ENCODE data around the gene MAN2A2. TPM values are rescaled to one million over a fixed set of nuclear protein-coding genes. Genes with fewer than 3 reads are reported as not detected.

Gene MAN2A2
- total and polyA plus RNA-seq, 9 of the 15 experiments (the other 6 are each of a cell fraction or from before 2014, with no cell fraction given) = 7.3 to 151 (median 43.4) TPM

GRCh38 chr15:90915808-90916440 is 12.8 kb downstream of the MAN2A2 start:
- FAIRE-seq (peak; percentile 96), DNase-seq (ENCODE audit: extremely low read depth in 1 of 4, low spot score in 3 of 4) (peak; percentile 66 to 90 (median 78)), ATAC-seq (peak; percentile 80)
- Histone ChIP-seq H3K4me3 (no peak overlapping the region), H3K4me1 (replicated peaks in 1 of 2; ENCODE audit: control insufficient read depth in 2 of 2, insufficient read depth in 2 of 2, low read length in 2 of 2) (peaks cover 17 to 38% of the 10 kb centered on the region in 2 experiments), H3K4me2 (ENCODE audit: insufficient read depth, low read length) (peak overlapping the region; percentile 15; the same call in 1 of the 2 replicates), H3K9me3 (replicated peaks; ENCODE audit: control insufficient read depth, insufficient read depth, low read depth, low read length) (no peaks in the 10 kb centered on the region), H3K27ac (ENCODE audit: extremely low read depth, low read depth, low read length) (peak overlapping the region; percentile 80), H2AFZ (ENCODE audit: low read depth, low read length) (no peak overlapping the region), H3K36me3 (ENCODE audit: control insufficient read depth, insufficient read depth, low read length) (peaks cover 100% of the 10 kb centered on the region), H3K27me3 (ENCODE audit: control insufficient read depth in 2 of 2, insufficient read depth in 2 of 2, low read length in 2 of 2) (no peaks in the 10 kb centered on the region), H3K9me1 (ENCODE audit: control insufficient read depth, insufficient read depth, low read length) (no peaks in the 10 kb centered on the region), H4K20me1 (replicated peaks; ENCODE audit: control insufficient read depth, insufficient read depth, low read length) (no peaks in the 10 kb centered on the region), H3K9ac (ENCODE audit: insufficient read depth in 1 of 2, low read depth in 2 of 2, low read length in 2 of 2) (peak overlapping the region; percentile 13 to 32; a peak in 3 of 4 replicates), H3K79me2 (ENCODE audit: control insufficient read depth, insufficient read depth, low read length) (peaks cover 6% of the 10 kb centered on the region; the same call in 2 of the 3 replicates)
- ChIA-PET POLR2A (interaction anchor here (1.0 to 4.7 kb wide), 4 partner anchors 7 to 16 kb away, joined by 3 to 54 read pairs (median 10); partner anchors contain the start of gene MAN2A2), CTCF (ENCODE audit: low intra/inter-chr PET ratio) (interaction anchor here (0.6 kb wide), 2 partner anchors 11 to 630 kb away, joined by 3 to 5 read pairs; no protein-coding TSS in a partner anchor)
- in situ Hi-C loops (cut with MboI) = no loop called here
- WGBS (ENCODE audit: insufficient coverage, low coverage, missing lambda C conversion rate) = 49% methylated on average over 25 of the region's 25 CpGs
- no TSS peak for BruUV-seq (replicated peaks)
- intact Hi-C loops (cut with micrococcal nuclease) = no loop called here
- TF ChIP-seq ZNF134 (CRISPR knock-in tag; conservative IDR thresholded peaks at IDR 0.05) (no peak), PYGO2 (tag; IDR thresholded peaks at IDR 0.05) (no peak), GABPA (tag; conservative IDR thresholded peaks at IDR 0.05; ENCODE audit: low read depth) (no peak), JUNB (CRISPR knock-in tag; conservative IDR thresholded peaks at IDR 0.05) (no peak), ZBTB8A (IDR thresholded peaks at IDR 0.05; ENCODE audit: partially characterized antibody) (no peak), CBFB (CRISPR knock-in tag; IDR thresholded peaks at IDR 0.05) (no peak), CHD4 (IDR thresholded peaks at IDR 0.05; ENCODE audit: insufficient read depth, insufficient replicate concordance, low read depth, low read length, poor library complexity, severe bottlenecking) (no peak), IRF2 (CRISPR knock-in tag; IDR thresholded peaks at IDR 0.05) (no peak), RFX1 (IDR thresholded peaks at IDR 0.05) (no peak), PTBP1 (IDR thresholded peaks at IDR 0.05; ENCODE audit: low read depth, low read length) (no peak), CHCHD3 (CRISPR knock-in tag; IDR thresholded peaks at IDR 0.05) (no peak), GABPB1 (CRISPR knock-in tag; IDR thresholded peaks at IDR 0.05) (no peak), OTX1 (CRISPR knock-in tag; IDR thresholded peaks at IDR 0.05) (no peak), CREB1 (IDR thresholded peaks at IDR 0.05) (no peak), CREB1 (CRISPR knock-in tag; IDR thresholded peaks at IDR 0.05) (no peak), ZNF695 (CRISPR knock-in tag; IDR thresholded peaks at IDR 0.05) (no peak)
- TF ChIP-seq, protein P1, sequence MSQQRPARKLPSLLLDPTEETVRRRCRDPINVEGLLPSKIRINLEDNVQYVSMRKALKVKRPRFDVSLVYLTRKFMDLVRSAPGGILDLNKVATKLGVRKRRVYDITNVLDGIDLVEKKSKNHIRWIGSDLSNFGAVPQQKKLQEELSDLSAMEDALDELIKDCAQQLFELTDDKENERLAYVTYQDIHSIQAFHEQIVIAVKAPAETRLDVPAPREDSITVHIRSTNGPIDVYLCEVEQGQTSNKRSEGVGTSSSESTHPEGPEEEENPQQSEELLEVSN (IDR thresholded peaks at IDR 0.05; ENCODE audit: borderline replicate concordance in 1 of 2, extremely low read depth in 1 of 2, insufficient read depth in 1 of 2, insufficient read length in 1 of 2, low read depth in 1 of 2, low read length in 1 of 2, poor library complexity in 1 of 2, severe bottlenecking in 1 of 2) = peak; percentile 60 to 81
